Suprapubic skin (tissue), 3 donors: Measurements from ENCODE around the gene SEZ6L.

Experiments used
- POLR2A ChIP-seq, 2 donors: fragments of 450-650 bp; IDR thresholded peaks; one replicate each; pipeline ENCODE4 v1.6.1; 2017; ENCODE audit warnings: antibody characterized with exemption in 2 of 2, mild to moderate bottlenecking in 2 of 2, moderate library complexity in 2 of 2
- TF ChIP-seq, protein P1 (sequence below), 2 donors: fragments of 200-600 bp in 1 of 2; fragments of 450-650 bp in 1 of 2; sonication (generic) in 1 of 2; IDR thresholded peaks; one replicate each; pipeline ENCODE4 v1.5.1; 2016 to 2019; ENCODE audit warnings: antibody characterized with exemption in 2 of 2, mild to moderate bottlenecking in 1 of 2, moderate library complexity in 1 of 2

DNA sequence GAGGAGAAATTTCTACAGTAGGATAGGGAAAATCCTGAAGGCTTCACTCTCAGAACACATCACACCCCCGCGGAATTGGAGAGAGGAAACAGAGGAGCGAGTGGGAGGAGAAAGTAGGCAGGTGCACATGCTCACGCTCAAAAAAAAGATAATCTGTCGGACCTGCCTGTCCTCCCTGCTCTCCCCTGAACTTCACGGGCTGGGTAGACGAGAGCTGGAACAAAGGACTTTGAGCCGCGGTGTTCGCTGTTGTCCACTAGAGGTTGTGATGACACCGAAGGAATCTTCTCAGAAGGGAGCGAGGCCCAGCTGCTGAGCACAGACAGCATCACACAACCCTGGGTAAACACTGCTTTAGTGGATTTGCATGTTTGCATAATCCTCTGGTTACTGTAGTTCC is 5.0 kb downstream of the SEZ6L start:
- TF ChIP-seq POLR2A (IDR thresholded peaks at IDR 0.05): no peak
- TF ChIP-seq, protein P1, sequence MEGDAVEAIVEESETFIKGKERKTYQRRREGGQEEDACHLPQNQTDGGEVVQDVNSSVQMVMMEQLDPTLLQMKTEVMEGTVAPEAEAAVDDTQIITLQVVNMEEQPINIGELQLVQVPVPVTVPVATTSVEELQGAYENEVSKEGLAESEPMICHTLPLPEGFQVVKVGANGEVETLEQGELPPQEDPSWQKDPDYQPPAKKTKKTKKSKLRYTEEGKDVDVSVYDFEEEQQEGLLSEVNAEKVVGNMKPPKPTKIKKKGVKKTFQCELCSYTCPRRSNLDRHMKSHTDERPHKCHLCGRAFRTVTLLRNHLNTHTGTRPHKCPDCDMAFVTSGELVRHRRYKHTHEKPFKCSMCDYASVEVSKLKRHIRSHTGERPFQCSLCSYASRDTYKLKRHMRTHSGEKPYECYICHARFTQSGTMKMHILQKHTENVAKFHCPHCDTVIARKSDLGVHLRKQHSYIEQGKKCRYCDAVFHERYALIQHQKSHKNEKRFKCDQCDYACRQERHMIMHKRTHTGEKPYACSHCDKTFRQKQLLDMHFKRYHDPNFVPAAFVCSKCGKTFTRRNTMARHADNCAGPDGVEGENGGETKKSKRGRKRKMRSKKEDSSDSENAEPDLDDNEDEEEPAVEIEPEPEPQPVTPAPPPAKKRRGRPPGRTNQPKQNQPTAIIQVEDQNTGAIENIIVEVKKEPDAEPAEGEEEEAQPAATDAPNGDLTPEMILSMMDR (IDR thresholded peaks at IDR 0.05): no peak
